ENCODE results near the gene TRAPPC5.
"Not testable (repeated sequence)": the region's sequence is repeated elsewhere in the genome, so short reads cannot be mapped to it uniquely, and the experiment has no call there.

The TRAPPC5 gene

GRCh38 chr19:7680606-7681339, at the start of gene TRAPPC5:
Gene TRAPPC5 (plus strand): TSS chr19:7680833. CDS start chr19:7682254, 1,421 bp downstream.
- DNase-seq (ENCODE audit: low read depth): peak; percentile 89

- DNase-seq (ENCODE audit: low read depth): no peak
Measured at GRCh38 chr19:7631577-7631976, 49.1 kb upstream of the TRAPPC5 start.

- no peak for DNase-seq (ENCODE audit: low read depth)
Measured at GRCh38 chr19:7632340-7633203, 48.1 kb upstream of the TRAPPC5 start.

GRCh38 chr19:7633698-7634097, 46.9 kb upstream of the TRAPPC5 start, which contains the start of gene PCP2:
Gene PCP2 (minus strand): TSS chr19:7633719. CDS start chr19:7633457, 262 bp downstream.
- DNase-seq (ENCODE audit: low read depth): no peak

GRCh38 chr19:7635670-7636069, 45.0 kb upstream of the TRAPPC5 start:
- no peak for DNase-seq (ENCODE audit: low read depth)

GRCh38 chr19:7636317-7636690, 44.3 kb upstream of the TRAPPC5 start:
- DNase-seq (ENCODE audit: low read depth): no peak

GRCh38 chr19:7636691-7637373, 43.8 kb upstream of the TRAPPC5 start, which contains the start of gene STXBP2:
Gene STXBP2 (plus strand): TSS chr19:7637110. CDS start chr19:7637150, 40 bp downstream.
- peak; percentile 92 for DNase-seq (ENCODE audit: low read depth)

GRCh38 chr19:7637374-7638256, 43.0 kb upstream of the TRAPPC5 start:
- no peak for DNase-seq (ENCODE audit: low read depth)

GRCh38 chr19:7638802-7639465, 41.7 kb upstream of the TRAPPC5 start:
- no peak for DNase-seq (ENCODE audit: low read depth)

- DNase-seq (ENCODE audit: low read depth): no peak
Measured at GRCh38 chr19:7639863-7640348, 40.7 kb upstream of the TRAPPC5 start.

- DNase-seq (ENCODE audit: low read depth): no peak
Measured at GRCh38 chr19:7640803-7641202, 39.8 kb upstream of the TRAPPC5 start.

GRCh38 chr19:7641290-7642276, 39.0 kb upstream of the TRAPPC5 start:
- no peak for DNase-seq (ENCODE audit: low read depth)

- no peak for DNase-seq (ENCODE audit: low read depth)
Measured at GRCh38 chr19:7642295-7643030, 38.2 kb upstream of the TRAPPC5 start.

GRCh38 chr19:7643031-7643415, 37.6 kb upstream of the TRAPPC5 start:
- DNase-seq (ENCODE audit: low read depth): no peak

- DNase-seq (ENCODE audit: low read depth): not testable (repeated sequence)
Measured at GRCh38 chr19:7643629-7644549, 36.7 kb upstream of the TRAPPC5 start.

- no peak for DNase-seq (ENCODE audit: low read depth)
Measured at GRCh38 chr19:7644550-7644877, 36.1 kb upstream of the TRAPPC5 start.

GRCh38 chr19:7645163-7645562, 35.5 kb upstream of the TRAPPC5 start:
- DNase-seq (ENCODE audit: low read depth): no peak

Measured in activated T-cell treated with anti-CD3 and anti-CD28 coated beads for 48 hours (primary cell).